H1 (cell line): ENCODE results near the gene RPP30. TPM values are rescaled to one million over a fixed set of nuclear protein-coding genes. Genes with fewer than 3 reads are reported as not detected.

ENCODE experiments used
- CTCF ChIA-PET: fragments of 300-600 bp; sonication (Branson Sonifier 250); formaldehyde crosslinking; loops from one replicate; lab custom pipeline; 2021; ENCODE audit not compliant: partially characterized antibody; lab: Charles Lee
- POLR2A ChIA-PET: fragments of 300-600 bp; sonication (Branson Sonifier 250); formaldehyde crosslinking; loops from one replicate; lab custom pipeline; 2021; ENCODE audit warnings: inconsistent platforms; ENCODE audit not compliant: partially characterized antibody; lab: Charles Lee
- DNase-seq, 2 experiments: peaks; one replicate each; pipeline versions ENCODE4 v3.0.0 to v3.0.0-alpha.2; 2010 to 2022; ENCODE audit warnings: low spot score in 2 of 2, low read depth in 1 of 2, mixed read lengths in 1 of 2
- FAIRE-seq: peaks from 2 replicates; lab custom pipeline; 2011; peaks lifted over from hg19 to GRCh38; lab: Jason Lieb, UNC
- H2AFZ ChIP-seq: 2 replicates; pipeline ENCODE4 v1.8.1; 2012; ENCODE audit warnings: low read length, inconsistent platforms
- H2AK5ac ChIP-seq: 2 replicates; pipeline ENCODE4 v1.6.1; 2013; ENCODE audit warnings: low read depth, low read length
- H2BK120ac ChIP-seq: replicated peaks from 2 replicates; pipeline ENCODE3; 2013; ENCODE audit warnings: low read depth, low read length, inconsistent platforms
- H2BK12ac ChIP-seq: 2 replicates; pipeline ENCODE4 v1.6.1; 2013; ENCODE audit warnings: low read depth, low read length
- H2BK15ac ChIP-seq: 2 replicates; pipeline ENCODE4 v1.6.1; 2013; ENCODE audit warnings: low read length
- H2BK20ac ChIP-seq: 2 replicates; pipeline ENCODE4 v1.6.1; 2013; ENCODE audit warnings: low read length
- H2BK5ac ChIP-seq: 2 replicates; pipeline ENCODE4 v1.6.1; 2013; ENCODE audit warnings: low read depth, low read length
- H3K14ac ChIP-seq: 2 replicates; pipeline ENCODE4 v1.6.1; 2013; ENCODE audit warnings: inconsistent platforms; ENCODE audit not compliant: insufficient read length
- H3K18ac ChIP-seq: 2 replicates; pipeline ENCODE4 v1.6.1; 2013; ENCODE audit warnings: low read length; ENCODE audit errors: extremely low read depth
- H3K23ac ChIP-seq: 2 replicates; pipeline ENCODE4 v1.6.1; 2013; ENCODE audit warnings: inconsistent platforms; ENCODE audit not compliant: insufficient read length
- H3K23me2 ChIP-seq: 2 replicates; pipeline ENCODE4 v1.6.1; 2013; ENCODE audit warnings: low read depth, low read length
- H3K27ac ChIP-seq: 2 replicates; pipeline ENCODE4 v1.6.1; 2011; ENCODE audit warnings: low read depth, low read length, inconsistent platforms
- H3K27me3 ChIP-seq, 4 experiments: replicated peaks in 1 of 4; 1 replicate in 1 of 4; 2 replicates in 3 of 4; pipeline versions ENCODE4 v1.6.1 to v1.8.1; 2011 to 2013; ENCODE audit warnings: low read length in 3 of 4, mild to moderate bottlenecking in 3 of 4, inconsistent platforms in 2 of 4, mixed read lengths in 2 of 4, moderate library complexity in 1 of 4; ENCODE audit not compliant: control insufficient read depth in 3 of 4, insufficient read depth in 3 of 4; ENCODE audit errors: extremely low read depth in 1 of 4
- H3K36me3 ChIP-seq, 4 experiments: 2 replicates each; pipeline versions ENCODE4 v1.6.1 to v1.8.1; 2011 to 2013; ENCODE audit warnings: mild to moderate bottlenecking in 4 of 4, low read length in 3 of 4, moderate library complexity in 2 of 4, control low read depth in 1 of 4, inconsistent platforms in 1 of 4; ENCODE audit not compliant: insufficient read depth in 4 of 4, control insufficient read depth in 2 of 4
- H3K4ac ChIP-seq: replicated peaks from 2 replicates; pipeline ENCODE3; 2013; ENCODE audit warnings: low read length, low read depth, mixed read lengths, inconsistent platforms; ENCODE audit not compliant: insufficient read length
- H3K4me1 ChIP-seq, 4 experiments: replicated peaks in 1 of 4; 1 replicate in 1 of 4; 2 replicates in 3 of 4; pipeline versions ENCODE4 v1.6.1 to v1.8.1; 2011 to 2013; ENCODE audit warnings: low read length in 3 of 4, inconsistent platforms in 2 of 4, mixed read lengths in 1 of 4; ENCODE audit not compliant: insufficient read depth in 4 of 4, control insufficient read depth in 3 of 4
- H3K4me2 ChIP-seq, 2 experiments: 2 replicates each; pipeline versions ENCODE4 v1.6.1 to v1.8.1; 2011 to 2013; ENCODE audit warnings: low read depth in 2 of 2, low read length in 2 of 2, control low read depth in 1 of 2, inconsistent platforms in 1 of 2, mild to moderate bottlenecking in 1 of 2; ENCODE audit not compliant: insufficient read depth in 1 of 2
- H3K4me3 ChIP-seq, 4 experiments: fragments of 200-600, 300-600 bp in 1 of 4; sonication (generic), shearing (Covaris generic), sonication (Bioruptor Twin) in 1 of 4; 2 replicates each; pipeline versions ENCODE4 v1.5.1 to v1.8.1; 2011 to 2016; ENCODE audit warnings: low read length in 4 of 4, low read depth in 3 of 4, control low read depth in 2 of 4, inconsistent platforms in 2 of 4, mild to moderate bottlenecking in 2 of 4, mixed read lengths in 1 of 4, moderate library complexity in 1 of 4; ENCODE audit not compliant: insufficient read depth in 2 of 4; ENCODE audit errors: extremely low read depth in 1 of 4
- H3K56ac ChIP-seq: replicated peaks from 2 replicates; pipeline ENCODE3; 2013; ENCODE audit warnings: low read depth, mild to moderate bottlenecking, mixed read lengths, low read length, inconsistent platforms; ENCODE audit not compliant: insufficient read length
- H3K79me1 ChIP-seq: 2 replicates; pipeline ENCODE4 v1.6.1; 2013; ENCODE audit warnings: low read depth, low read length, control low read depth
- H3K79me2 ChIP-seq, 2 experiments: 2 replicates each; pipeline versions ENCODE4 v1.6.1 to v1.8.1; 2012 to 2013; ENCODE audit warnings: low read length in 2 of 2, mild to moderate bottlenecking in 2 of 2, inconsistent platforms in 1 of 2; ENCODE audit not compliant: insufficient read depth in 2 of 2, control insufficient read depth in 1 of 2
- H3K9ac ChIP-seq, 4 experiments: replicated peaks in 1 of 4; 1 replicate in 1 of 4; 2 replicates in 3 of 4; pipeline versions ENCODE4 v1.6.1 to v1.8.1; 2011 to 2013; ENCODE audit warnings: low read depth in 3 of 4, low read length in 3 of 4, control low read depth in 2 of 4, mild to moderate bottlenecking in 2 of 4, moderate library complexity in 2 of 4, inconsistent platforms in 1 of 4; ENCODE audit errors: extremely low read depth in 1 of 4
- H3K9me3 ChIP-seq, 2 experiments: 2 replicates each; pipeline versions ENCODE4 v1.6.1 to v1.8.1; 2012 to 2013; ENCODE audit warnings: mild to moderate bottlenecking in 2 of 2, moderate library complexity in 2 of 2, control low read depth in 1 of 2, inconsistent platforms in 1 of 2, low read depth in 1 of 2, low read length in 1 of 2, mixed read lengths in 1 of 2; ENCODE audit not compliant: insufficient read depth in 2 of 2
- H4K20me1 ChIP-seq, 2 experiments: replicated peaks in 1 of 2; 2 replicates each; pipeline versions ENCODE3 to v1.8.1; 2011 to 2013; ENCODE audit warnings: inconsistent platforms in 2 of 2, low read length in 2 of 2, mild to moderate bottlenecking in 1 of 2; ENCODE audit not compliant: insufficient read depth in 2 of 2, control insufficient read depth in 1 of 2
- H4K5ac ChIP-seq: 2 replicates; pipeline ENCODE4 v1.6.1; 2013; ENCODE audit warnings: low read length, low read depth, mixed read lengths, inconsistent platforms; ENCODE audit not compliant: insufficient read length
- H4K8ac ChIP-seq: 2 replicates; pipeline ENCODE4 v1.8.0; 2013; ENCODE audit warnings: mild to moderate bottlenecking, moderate library complexity, low read length, inconsistent platforms; ENCODE audit not compliant: insufficient read depth; ENCODE audit errors: extremely low read depth
- H4K91ac ChIP-seq: replicated peaks from 2 replicates; pipeline ENCODE3; 2013; ENCODE audit warnings: low read length, mixed read lengths, inconsistent platforms; ENCODE audit not compliant: insufficient read length
- CHD1 ChIP-seq: IDR thresholded peaks from 2 replicates; pipeline ENCODE4 v1.6.1; 2012; ENCODE audit warnings: low read depth, low read length, improper control_type of control experiment
- PHF8 ChIP-seq: fragments of 200-600 bp; sonication (generic); conservative IDR thresholded peaks from 2 replicates; pipeline ENCODE4 v1.7.1; 2012; ENCODE audit warnings: low read depth, mild to moderate bottlenecking, inconsistent platforms, low read length, moderate library complexity
- RAD21 ChIP-seq, 2 experiments: IDR thresholded peaks in 1 of 2; conservative IDR thresholded peaks in 1 of 2; 2 replicates each; pipeline ENCODE4 v1.6.1; 2011; ENCODE audit warnings: low read depth in 2 of 2, low read length in 2 of 2, improper control_type of control experiment in 1 of 2, inconsistent platforms in 1 of 2, mild to moderate bottlenecking in 1 of 2, moderate library complexity in 1 of 2
- RFX5 ChIP-seq: IDR thresholded peaks from 2 replicates; pipeline ENCODE4 v1.6.1; 2011; ENCODE audit warnings: low read depth, low read length, improper control_type of control experiment, borderline replicate concordance
- SAP30 ChIP-seq: fragments of 300-600 bp; sonication (generic); IDR thresholded peaks from 2 replicates; pipeline ENCODE4 v1.7.1; 2012; ENCODE audit warnings: low read length, moderate library complexity, mild to moderate bottlenecking, inconsistent platforms; ENCODE audit not compliant: insufficient read depth, insufficient replicate concordance
- SP2 ChIP-seq: IDR thresholded peaks from 2 replicates; pipeline ENCODE4 v1.6.1; 2012; ENCODE audit warnings: mild to moderate bottlenecking, low read length, inconsistent platforms
- SP4 ChIP-seq: IDR thresholded peaks from 2 replicates; pipeline ENCODE4 v1.6.1; 2012; ENCODE audit warnings: low read length, inconsistent platforms
- TAF1 ChIP-seq: IDR thresholded peaks from 2 replicates; pipeline ENCODE4 v1.6.1; 2011; ENCODE audit warnings: mild to moderate bottlenecking, low read depth, low read length
- TAF7 ChIP-seq: optimal IDR thresholded peaks from 2 replicates; pipeline ENCODE3; 2011; ENCODE audit warnings: low read depth, mild to moderate bottlenecking, inconsistent platforms, low read length, moderate library complexity, borderline replicate concordance
- YY1 ChIP-seq: IDR thresholded peaks from 2 replicates; pipeline ENCODE4 v1.6.1; 2011; ENCODE audit warnings: low read depth, mild to moderate bottlenecking, low read length
- WGBS, 2 experiments: shearing (Covaris generic) in 1 of 2; methylation state at CpG; one replicate each; pipeline versions ENCODE4 v1.1.6 to v1.1.7; 2013 to 2015; ENCODE audit warnings: low lambda C conversion rate in 2 of 2, mixed read lengths in 2 of 2, inconsistent platforms in 1 of 2, low coverage in 1 of 2, missing lambda C conversion rate in 1 of 2; ENCODE audit not compliant: insufficient replicate concordance in 2 of 2, insufficient coverage in 1 of 2, insufficient read length in 1 of 2; ENCODE audit errors: extremely low coverage in 1 of 2, missing lambda C conversion rate in 1 of 2; 5-methylcytosine and 5-hydroxymethylcytosine counted together
- polyA plus RNA-seq, 7 experiments: library from polyadenylated mRNA; depleted of rRNA in 3 of 7; stranded (reverse) in 5 of 7; unstranded in 2 of 7; fragments of >200 nt in 5 of 7; fragments of 200-250 nt in 2 of 7; gene quantifications; 1 replicate in 5 of 7; 2 replicates in 1 of 7; 4 replicates in 1 of 7; pipeline versions ENCODE4 v1.2.1 to v1.2.3, GENCODE V29; 2011 to 2013; ENCODE audit warnings: missing spikeins in 2 of 7, mixed read lengths in 2 of 7
- total RNA-seq: library from RNA; stranded (reverse); fragmentation: NEBNext Ultra II Directional; extraction: Animal tissue kit (Norgen Biotek cat#: 25700); gene quantifications from 2 replicates; pipeline ENCODE4 v1.2.1, GENCODE V29; 2021
- TF ChIP-seq, protein P1 (sequence below): IDR thresholded peaks from 2 replicates; pipeline ENCODE4 v1.6.1; 2011; ENCODE audit warnings: low read length, improper control_type of control experiment
- TF ChIP-seq, protein P2 (sequence below): IDR thresholded peaks from 2 replicates; pipeline ENCODE4 v1.6.1; 2012; ENCODE audit warnings: inconsistent platforms

RPP30 gene
- total and polyA plus RNA-seq, 2 of the 8 experiments (the other 6 are each of a cell fraction or from before 2014, with no cell fraction given): 38.9 to 79.7 TPM

GRCh38 chr10:90929179-90929578, 57.4 kb downstream of the RPP30 start:
- peaks cover 2 to 15% (median 12%) of the 10 kb centered on the region in 4 experiments; a peak in 5 of 7 replicates for H3K4me1 ChIP-seq
- H3K9ac ChIP-seq: no peak overlapping the region
- H4K20me1 ChIP-seq: peaks cover 13 to 17% of the 10 kb centered on the region in 2 experiments
- no peak overlapping the region for H4K91ac ChIP-seq
- FAIRE-seq (no peak), DNase-seq (no peak)
- H2BK20ac ChIP-seq: no peak overlapping the region
- H2AFZ ChIP-seq: no peak overlapping the region
- peak overlapping the region in 1 of 2 experiments; percentile 61; a peak in 1 of 4 replicates for H3K4me2 ChIP-seq
- H2BK5ac ChIP-seq: no peak overlapping the region
- H2BK120ac ChIP-seq: no peak overlapping the region
- H3K14ac ChIP-seq: no peak overlapping the region
- H3K27ac ChIP-seq: no peak overlapping the region
- no peaks in the 10 kb centered on the region; a peak in 2 of 8 replicates for H3K36me3 ChIP-seq
- H2BK12ac ChIP-seq: no peak overlapping the region
- H3K79me2 ChIP-seq: no peaks in the 10 kb centered on the region
- H2BK15ac ChIP-seq: no peak overlapping the region
- no peak overlapping the region for H3K4ac ChIP-seq
- ChIA-PET POLR2A (interaction anchor here (1.1 kb wide), 1 partner anchor 12 kb away, joined by 3 read pairs; no protein-coding TSS in a partner anchor), CTCF (interaction anchor here (1.5 to 1.7 kb wide), 2 partner anchors 39 to 41 kb away, joined by 4 read pairs; no protein-coding TSS in a partner anchor)
- no peak overlapping the region for H2AK5ac ChIP-seq
- peaks cover 77 to 97% (median 97%) of the 10 kb centered on the region in 4 experiments for H3K27me3 ChIP-seq
- no peak overlapping the region for H3K18ac ChIP-seq
- no peaks in the 10 kb centered on the region for H3K9me3 ChIP-seq
- 49% methylated on average over 5 of the region's 5 CpGs; no CpG with 5 or more reads in 1 of the 2 experiments for WGBS, 2 experiments
- no peak overlapping the region for H3K23ac ChIP-seq
- no peak overlapping the region for H4K5ac ChIP-seq
- no peak overlapping the region for H3K4me3 ChIP-seq
- no peaks in the 10 kb centered on the region for H3K23me2 ChIP-seq
- H4K8ac ChIP-seq: no peak overlapping the region
- no peak overlapping the region for H3K56ac ChIP-seq
- H3K79me1 ChIP-seq: no peaks in the 10 kb centered on the region
- TF ChIP-seq, protein P1, sequence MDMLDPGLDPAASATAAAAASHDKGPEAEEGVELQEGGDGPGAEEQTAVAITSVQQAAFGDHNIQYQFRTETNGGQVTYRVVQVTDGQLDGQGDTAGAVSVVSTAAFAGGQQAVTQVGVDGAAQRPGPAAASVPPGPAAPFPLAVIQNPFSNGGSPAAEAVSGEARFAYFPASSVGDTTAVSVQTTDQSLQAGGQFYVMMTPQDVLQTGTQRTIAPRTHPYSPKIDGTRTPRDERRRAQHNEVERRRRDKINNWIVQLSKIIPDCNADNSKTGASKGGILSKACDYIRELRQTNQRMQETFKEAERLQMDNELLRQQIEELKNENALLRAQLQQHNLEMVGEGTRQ: no peak
- no peak for TF ChIP-seq SAP30
- no peak for TF ChIP-seq TAF7
- TF ChIP-seq SP2: no peak
- TF ChIP-seq CHD1: no peak
- TF ChIP-seq YY1: no peak
- TF ChIP-seq TAF1: no peak
- no peak for TF ChIP-seq RAD21 (IDR thresholded peaks at IDR 0.05 in 1 of 2, conservative IDR thresholded peaks at IDR 0.05 in 1 of 2; ENCODE audit: low read depth in 2 of 2, low read length in 2 of 2)
- TF ChIP-seq PHF8: no peak
- TF ChIP-seq SP4: no peak
- TF ChIP-seq, protein P2, sequence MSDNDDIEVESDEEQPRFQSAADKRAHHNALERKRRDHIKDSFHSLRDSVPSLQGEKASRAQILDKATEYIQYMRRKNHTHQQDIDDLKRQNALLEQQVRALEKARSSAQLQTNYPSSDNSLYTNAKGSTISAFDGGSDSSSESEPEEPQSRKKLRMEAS: no peak
- no peak for TF ChIP-seq RFX5
